ENCODE measurements around the gene PKD1L1.
A peak's percentile ranks its signal among the peaks of the same experiment; 100 is the strongest.
"Not testable (repeated sequence)": the region's sequence is repeated elsewhere in the genome, so short reads cannot be mapped to it uniquely, and the experiment has no call there.

The PKD1L1 gene

GRCh38 chr7:47771336-47771989, 176.8 kb downstream of the PKD1L1 start:
- DNase-seq, result peak in 14 of 51 donors; percentile 4 to 40 (median 11)

GRCh38 chr7:47766126-47766525, 182.1 kb downstream of the PKD1L1 start:
- no peak for DNase-seq

GRCh38 chr7:47765373-47765979, 182.8 kb downstream of the PKD1L1 start:
- no peak for DNase-seq

- DNase-seq, result no peak
Observed at GRCh38 chr7:47764746-47765145, 183.5 kb downstream of the PKD1L1 start.

- no peak for DNase-seq
Observed at GRCh38 chr7:47763063-47763974, 184.9 kb downstream of the PKD1L1 start.

- DNase-seq, result no peak
Observed at GRCh38 chr7:47762746-47763062, 185.6 kb downstream of the PKD1L1 start.

GRCh38 chr7:47762207-47762606, 186.1 kb downstream of the PKD1L1 start:
- no peak for DNase-seq

- DNase-seq, result no peak
Observed at GRCh38 chr7:47759056-47759706, 189.1 kb downstream of the PKD1L1 start.

GRCh38 chr7:47758546-47758945, 189.7 kb downstream of the PKD1L1 start:
- no peak for DNase-seq

- DNase-seq, result peak in 10 of 51 donors; percentile 2 to 63 (median 8)
Observed at GRCh38 chr7:47757921-47758411, 190.3 kb downstream of the PKD1L1 start.

GRCh38 chr7:47756636-47757035, 191.6 kb downstream of the PKD1L1 start:
- DNase-seq, result no peak

- DNase-seq, result no peak
Observed at GRCh38 chr7:47755248-47755647, 193.0 kb downstream of the PKD1L1 start.

- DNase-seq, result not testable (repeated sequence)
Observed at GRCh38 chr7:47751724-47752123, 196.5 kb downstream of the PKD1L1 start.

- no peak for DNase-seq
Observed at GRCh38 chr7:47751043-47751442, 197.2 kb downstream of the PKD1L1 start.

GRCh38 chr7:47748041-47748440, 200.2 kb downstream of the PKD1L1 start:
- no peak for DNase-seq

- no peak for DNase-seq
Observed at GRCh38 chr7:47747160-47747559, 201.1 kb downstream of the PKD1L1 start.

GRCh38 chr7:47746468-47746867, 201.8 kb downstream of the PKD1L1 start:
- DNase-seq, result no peak

- no peak for DNase-seq
Observed at GRCh38 chr7:47744883-47745282, 203.4 kb downstream of the PKD1L1 start.

- no peak for DNase-seq
Observed at GRCh38 chr7:47743965-47744591, 204.2 kb downstream of the PKD1L1 start.

- DNase-seq, result no peak
Observed at GRCh38 chr7:47741984-47742383, 206.3 kb downstream of the PKD1L1 start.

GRCh38 chr7:47739891-47740290, 208.4 kb downstream of the PKD1L1 start:
- no peak for DNase-seq
